Measurements from ENCODE around the gene SCYGR4.
A peak's percentile ranks its signal among the peaks of the same experiment; 100 is the strongest.
"Not testable (repeated sequence)": the region's sequence is repeated elsewhere in the genome, so short reads cannot be mapped to it uniquely, and the experiment has no call there.

SCYGR4 gene

GRCh38 chr2:227595797-227596196, 21.5 kb upstream of the SCYGR4 start:
- no peaks in the 10 kb centered on the region for H3K27me3 ChIP-seq (ENCODE audit: control insufficient read depth in 2 of 2, insufficient read depth in 2 of 2, low read length in 2 of 2)
- no peak overlapping the region for H3K9ac ChIP-seq (ENCODE audit: low read depth in 1 of 2, low read length in 2 of 2)
- no peak overlapping the region for H3K27ac ChIP-seq (ENCODE audit: low read depth in 2 of 2, low read length in 2 of 2)
- no peak overlapping the region for H3K4me3 ChIP-seq (ENCODE audit: low read length in 2 of 2)
- no peaks in the 10 kb centered on the region for H3K36me3 ChIP-seq (ENCODE audit: control insufficient read depth in 2 of 2, insufficient read depth in 2 of 2, low read length in 2 of 2)
- H3K4me1 ChIP-seq (ENCODE audit: control insufficient read depth in 2 of 2, insufficient read depth in 2 of 2, low read length in 2 of 2) = no peaks in the 10 kb centered on the region
- no peaks in the 10 kb centered on the region for H3K9me3 ChIP-seq (ENCODE audit: control insufficient read depth in 2 of 2, low read length in 2 of 2)

DNA sequence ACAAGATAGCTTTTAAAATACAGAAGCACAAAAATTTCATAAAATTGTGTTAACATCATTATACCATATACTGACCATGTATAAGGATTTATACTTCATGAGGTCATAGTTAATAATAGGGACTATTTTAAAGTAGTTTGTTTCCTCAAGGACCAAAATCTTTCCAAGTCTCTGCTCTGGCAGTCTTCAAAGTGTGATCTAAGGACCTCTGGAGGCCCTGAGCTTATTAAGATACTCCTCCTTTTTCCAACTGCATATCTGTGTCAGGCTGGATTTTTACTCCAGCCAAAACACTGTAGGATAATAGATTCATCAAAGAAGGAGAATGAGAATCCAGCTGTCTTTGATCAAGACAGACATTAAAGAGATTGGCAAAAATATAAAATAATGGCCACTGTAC, 20.3 kb upstream of the SCYGR4 start:
- Histone ChIP-seq H3K4me3 (ENCODE audit: low read length in 2 of 2) (no peak overlapping the region), H3K9me3 (ENCODE audit: control insufficient read depth in 2 of 2, low read length in 2 of 2) (no peaks in the 10 kb centered on the region), H3K4me1 (ENCODE audit: control insufficient read depth in 2 of 2, insufficient read depth in 2 of 2, low read length in 2 of 2) (no peaks in the 10 kb centered on the region), H3K27me3 (ENCODE audit: control insufficient read depth in 2 of 2, insufficient read depth in 2 of 2, low read length in 2 of 2) (no peaks in the 10 kb centered on the region), H3K36me3 (ENCODE audit: control insufficient read depth in 2 of 2, insufficient read depth in 2 of 2, low read length in 2 of 2) (no peaks in the 10 kb centered on the region), H3K9ac (ENCODE audit: low read depth in 1 of 2, low read length in 2 of 2) (no peak overlapping the region), H3K27ac (ENCODE audit: low read depth in 2 of 2, low read length in 2 of 2) (no peak overlapping the region)

GRCh38 chr2:227597998-227598397, 19.3 kb upstream of the SCYGR4 start:
- H3K4me3 ChIP-seq (ENCODE audit: low read length in 2 of 2) = no peak overlapping the region
- peaks cover 0 to 4% of the 10 kb centered on the region in 2 donors for H3K4me1 ChIP-seq (ENCODE audit: control insufficient read depth in 2 of 2, insufficient read depth in 2 of 2, low read length in 2 of 2)
- no peaks in the 10 kb centered on the region for H3K36me3 ChIP-seq (ENCODE audit: control insufficient read depth in 2 of 2, insufficient read depth in 2 of 2, low read length in 2 of 2)
- H3K27me3 ChIP-seq (ENCODE audit: control insufficient read depth in 2 of 2, insufficient read depth in 2 of 2, low read length in 2 of 2) = no peaks in the 10 kb centered on the region
- H3K9me3 ChIP-seq (ENCODE audit: control insufficient read depth in 2 of 2, low read length in 2 of 2) = no peaks in the 10 kb centered on the region
- no peak overlapping the region for H3K27ac ChIP-seq (ENCODE audit: low read depth in 2 of 2, low read length in 2 of 2)
- no peak overlapping the region for H3K9ac ChIP-seq (ENCODE audit: low read depth in 1 of 2, low read length in 2 of 2)

GRCh38 chr2:227598835-227599503, 18.3 kb upstream of the SCYGR4 start, which contains the start of gene SCYGR2:
Gene SCYGR2, plus strand, starts transcription at chr2:227598893. Its CDS starts 0 bp downstream, at chr2:227598893.
- H3K27me3 ChIP-seq (ENCODE audit: control insufficient read depth in 2 of 2, insufficient read depth in 2 of 2, low read length in 2 of 2); H3K27ac ChIP-seq (ENCODE audit: low read depth in 2 of 2, low read length in 2 of 2); H3K9me3 ChIP-seq (ENCODE audit: control insufficient read depth in 2 of 2, low read length in 2 of 2); H3K36me3 ChIP-seq (ENCODE audit: control insufficient read depth in 2 of 2, insufficient read depth in 2 of 2, low read length in 2 of 2); H3K4me1 ChIP-seq (ENCODE audit: control insufficient read depth in 2 of 2, insufficient read depth in 2 of 2, low read length in 2 of 2); H3K4me3 ChIP-seq (ENCODE audit: low read length in 2 of 2); H3K9ac ChIP-seq (ENCODE audit: low read depth in 1 of 2, low read length in 2 of 2): not testable (repeated sequence)

DNA sequence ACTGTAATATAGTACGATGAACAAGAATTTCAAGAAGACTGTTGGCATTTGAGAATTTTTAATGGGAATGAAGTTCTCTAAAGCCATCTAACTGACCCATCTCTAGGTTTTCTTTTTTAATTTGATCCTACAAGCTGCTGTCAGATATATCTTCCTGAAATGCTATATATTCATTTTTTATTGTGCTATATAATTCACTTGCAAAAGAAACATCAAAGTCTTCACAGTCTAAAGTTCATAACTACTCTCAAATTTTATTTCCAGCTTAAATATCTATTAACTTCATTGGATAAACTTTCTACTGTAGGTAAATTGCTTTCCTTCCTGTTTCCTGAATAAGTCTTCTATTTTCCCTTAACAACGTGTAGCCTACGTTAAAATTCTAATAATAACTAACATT, 14.9 kb upstream of the SCYGR4 start:
- no peaks in the 10 kb centered on the region for H3K9me3 ChIP-seq (ENCODE audit: control insufficient read depth in 2 of 2, low read length in 2 of 2)
- no peaks in the 10 kb centered on the region for H3K36me3 ChIP-seq (ENCODE audit: control insufficient read depth in 2 of 2, insufficient read depth in 2 of 2, low read length in 2 of 2)

DNA sequence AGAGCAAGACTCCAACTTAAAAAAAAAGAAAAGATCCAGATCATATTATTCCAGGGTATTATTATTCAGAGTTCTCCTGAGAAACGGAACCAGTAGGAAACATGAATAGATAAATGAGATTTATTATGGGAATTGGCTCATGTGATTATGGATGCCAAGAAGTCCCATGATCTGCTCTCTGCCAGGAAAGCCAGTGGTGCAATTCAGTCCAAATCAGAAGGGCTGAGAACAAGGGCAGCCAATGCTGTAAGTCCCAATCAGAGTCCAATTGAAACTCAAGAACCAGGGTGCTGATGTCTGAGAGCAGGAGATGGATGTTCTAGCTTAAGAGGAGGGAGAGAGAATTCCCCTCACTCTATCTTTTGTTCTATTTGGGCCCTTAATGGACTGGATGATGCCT, 10.8 kb upstream of the SCYGR4 start:
- no peak overlapping the region for H3K27ac ChIP-seq (ENCODE audit: low read depth in 2 of 2, low read length in 2 of 2)
- H3K9ac ChIP-seq (ENCODE audit: low read depth in 1 of 2, low read length in 2 of 2) = no peak overlapping the region
- H3K4me3 ChIP-seq (ENCODE audit: low read length in 2 of 2) = no peak overlapping the region
- no peaks in the 10 kb centered on the region for H3K9me3 ChIP-seq (ENCODE audit: control insufficient read depth in 2 of 2, low read length in 2 of 2)
- H3K36me3 ChIP-seq (ENCODE audit: control insufficient read depth in 2 of 2, insufficient read depth in 2 of 2, low read length in 2 of 2) = no peaks in the 10 kb centered on the region
- H3K27me3 ChIP-seq (ENCODE audit: control insufficient read depth in 2 of 2, insufficient read depth in 2 of 2, low read length in 2 of 2) = no peaks in the 10 kb centered on the region
- peaks cover 0 to 4% of the 10 kb centered on the region in 2 donors for H3K4me1 ChIP-seq (ENCODE audit: control insufficient read depth in 2 of 2, insufficient read depth in 2 of 2, low read length in 2 of 2)

More for the DNA sequence above, 14.9 kb upstream of the SCYGR4 start:
- peaks cover 0 to 4% of the 10 kb centered on the region in 2 donors for H3K4me1 ChIP-seq (ENCODE audit: control insufficient read depth in 2 of 2, insufficient read depth in 2 of 2, low read length in 2 of 2)
- peak overlapping the region in 1 of 2 donors; percentile 56 for H3K4me3 ChIP-seq (ENCODE audit: low read length in 2 of 2)
- no peak overlapping the region for H3K27ac ChIP-seq (ENCODE audit: low read depth in 2 of 2, low read length in 2 of 2)
- H3K9ac ChIP-seq (ENCODE audit: low read depth in 1 of 2, low read length in 2 of 2) = no peak overlapping the region
- no peaks in the 10 kb centered on the region for H3K27me3 ChIP-seq (ENCODE audit: control insufficient read depth in 2 of 2, insufficient read depth in 2 of 2, low read length in 2 of 2)

- H3K36me3 ChIP-seq (ENCODE audit: control insufficient read depth in 2 of 2, insufficient read depth in 2 of 2, low read length in 2 of 2) = no peaks in the 10 kb centered on the region
- H3K9me3 ChIP-seq (ENCODE audit: control insufficient read depth in 2 of 2, low read length in 2 of 2) = no peaks in the 10 kb centered on the region
- H3K27ac ChIP-seq (ENCODE audit: low read depth in 2 of 2, low read length in 2 of 2) = no peak overlapping the region
- H3K9ac ChIP-seq (ENCODE audit: low read depth in 1 of 2, low read length in 2 of 2) = no peak overlapping the region
- no peak overlapping the region for H3K4me3 ChIP-seq (ENCODE audit: low read length in 2 of 2)
- no peaks in the 10 kb centered on the region for H3K4me1 ChIP-seq (ENCODE audit: control insufficient read depth in 2 of 2, insufficient read depth in 2 of 2, low read length in 2 of 2)
- H3K27me3 ChIP-seq (ENCODE audit: control insufficient read depth in 2 of 2, insufficient read depth in 2 of 2, low read length in 2 of 2) = no peaks in the 10 kb centered on the region
These were observed 9.4 kb upstream of the SCYGR4 start for GRCh38 chr2:227607941-227608340.

DNA sequence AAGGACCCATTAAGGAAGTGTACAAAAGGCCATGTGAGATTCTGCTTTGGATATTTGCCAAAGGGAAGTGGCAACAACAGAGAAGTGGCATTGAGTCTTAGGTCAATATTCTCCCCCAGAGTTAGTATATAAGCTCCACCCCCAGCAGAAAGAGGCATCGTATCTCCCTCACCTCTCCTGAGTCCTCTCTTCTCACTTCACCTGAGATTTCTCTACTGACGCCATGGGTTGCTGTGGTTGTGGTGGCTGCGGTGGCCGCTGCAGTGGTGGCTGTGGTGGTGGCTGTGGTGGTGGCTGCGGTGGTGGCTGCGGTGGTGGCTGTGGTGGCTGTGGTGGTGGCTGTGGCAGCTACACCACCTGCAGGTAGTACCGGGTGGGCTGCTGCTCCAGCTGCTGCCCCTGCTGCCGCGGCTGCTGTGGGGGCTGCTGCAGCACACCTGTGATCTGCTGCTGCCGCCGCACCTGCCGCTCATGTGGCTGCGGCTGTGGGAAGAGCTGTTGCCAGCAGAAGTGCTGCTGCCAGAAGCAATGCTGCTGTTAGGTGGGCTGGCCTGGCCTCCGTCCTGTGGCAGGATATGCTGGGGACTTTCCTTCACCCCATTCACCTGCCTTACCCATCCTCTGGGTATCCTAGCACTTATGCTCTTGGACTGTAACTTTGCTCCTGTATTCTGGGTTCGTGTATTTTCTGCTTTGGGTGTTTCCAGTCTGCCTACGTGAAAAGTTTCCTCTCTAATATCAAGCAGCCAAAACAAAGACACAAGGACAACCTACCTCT, 8.5 kb upstream of the SCYGR4 start:
- no peaks in the 10 kb centered on the region for H3K9me3 ChIP-seq (ENCODE audit: control insufficient read depth in 2 of 2, low read length in 2 of 2)

DNA sequence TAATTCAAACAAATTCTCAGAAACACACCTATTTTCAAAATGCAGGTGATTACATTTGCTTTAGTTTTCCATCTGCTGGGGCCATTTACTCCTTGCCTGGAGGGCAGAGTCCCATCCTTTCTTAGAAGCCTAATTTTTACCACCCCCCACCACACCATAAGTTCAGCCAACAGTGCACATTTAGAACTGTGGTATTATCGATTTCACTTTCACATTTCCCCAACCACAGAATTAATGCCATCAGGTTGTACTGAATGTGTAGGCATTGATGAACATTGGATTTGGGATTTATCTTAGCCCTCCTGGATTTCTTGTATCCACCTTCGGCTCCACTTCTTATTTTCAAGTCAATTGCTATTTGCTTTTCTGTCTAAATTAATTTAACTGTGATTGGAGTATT, 7.2 kb upstream of the SCYGR4 start:
- no peaks in the 10 kb centered on the region for H3K36me3 ChIP-seq (ENCODE audit: control insufficient read depth in 2 of 2, insufficient read depth in 2 of 2, low read length in 2 of 2)
- no peaks in the 10 kb centered on the region for H3K9me3 ChIP-seq (ENCODE audit: control insufficient read depth in 2 of 2, low read length in 2 of 2)

More for the DNA sequence above, 8.5 kb upstream of the SCYGR4 start:
- H3K27me3 ChIP-seq (ENCODE audit: control insufficient read depth in 2 of 2, insufficient read depth in 2 of 2, low read length in 2 of 2) = no peaks in the 10 kb centered on the region
- no peak overlapping the region for H3K9ac ChIP-seq (ENCODE audit: low read depth in 1 of 2, low read length in 2 of 2)
- H3K27ac ChIP-seq (ENCODE audit: low read depth in 2 of 2, low read length in 2 of 2) = no peak overlapping the region
- H3K4me3 ChIP-seq (ENCODE audit: low read length in 2 of 2) = no peak overlapping the region
- H3K4me1 ChIP-seq (ENCODE audit: control insufficient read depth in 2 of 2, insufficient read depth in 2 of 2, low read length in 2 of 2) = no peaks in the 10 kb centered on the region
- no peaks in the 10 kb centered on the region for H3K36me3 ChIP-seq (ENCODE audit: control insufficient read depth in 2 of 2, insufficient read depth in 2 of 2, low read length in 2 of 2)

GRCh38 chr2:227612546-227613271, 4.6 kb upstream of the SCYGR4 start:
- Histone ChIP-seq H3K27me3 (ENCODE audit: control insufficient read depth in 2 of 2, insufficient read depth in 2 of 2, low read length in 2 of 2) (no peaks in the 10 kb centered on the region), H3K4me1 (ENCODE audit: control insufficient read depth in 2 of 2, insufficient read depth in 2 of 2, low read length in 2 of 2) (no peaks in the 10 kb centered on the region), H3K27ac (ENCODE audit: low read depth in 2 of 2, low read length in 2 of 2) (no peak overlapping the region), H3K9ac (ENCODE audit: low read depth in 1 of 2, low read length in 2 of 2) (no peak overlapping the region), H3K9me3 (ENCODE audit: control insufficient read depth in 2 of 2, low read length in 2 of 2) (no peaks in the 10 kb centered on the region), H3K4me3 (ENCODE audit: low read length in 2 of 2) (no peak overlapping the region), H3K36me3 (ENCODE audit: control insufficient read depth in 2 of 2, insufficient read depth in 2 of 2, low read length in 2 of 2) (no peaks in the 10 kb centered on the region)

More for the DNA sequence above, 7.2 kb upstream of the SCYGR4 start:
- no peaks in the 10 kb centered on the region for H3K27me3 ChIP-seq (ENCODE audit: control insufficient read depth in 2 of 2, insufficient read depth in 2 of 2, low read length in 2 of 2)
- H3K9ac ChIP-seq (ENCODE audit: low read depth in 1 of 2, low read length in 2 of 2) = no peak overlapping the region
- no peaks in the 10 kb centered on the region for H3K4me1 ChIP-seq (ENCODE audit: control insufficient read depth in 2 of 2, insufficient read depth in 2 of 2, low read length in 2 of 2)
- no peak overlapping the region for H3K4me3 ChIP-seq (ENCODE audit: low read length in 2 of 2)
- H3K27ac ChIP-seq (ENCODE audit: low read depth in 2 of 2, low read length in 2 of 2) = no peak overlapping the region

All from mucosa of rectum (tissue), 2 donors.